Omental fat pad (tissue), 4 donors: ENCODE results near the gene ACSF2. TPM values are rescaled to one million over a fixed set of nuclear protein-coding genes. Genes with fewer than 3 reads are reported as not detected.

ENCODE experiments used
- ATAC-seq: fragments of 150-250 bp; one replicate; pipeline ENCODE4 v1.9.1; 2016; ENCODE audit warnings: mild to moderate bottlenecking, moderate library complexity; ENCODE audit not compliant: low FRiP score
- DNase-seq: peaks from one replicate; pipeline ENCODE4 v3.0.0-alpha.2; 2019; ENCODE audit warnings: low spot score
- CTCF ChIP-seq, 3 donors: fragments of 450-650 bp; IDR thresholded peaks; one replicate each; pipeline ENCODE4 v1.5.1; 2016 to 2017; ENCODE audit warnings: antibody characterized with exemption in 3 of 3, mild to moderate bottlenecking in 3 of 3, moderate library complexity in 2 of 3
- total RNA-seq, 4 donors: library from RNA; depleted of rRNA; stranded (reverse); fragments of >200 nt; gene quantifications; one replicate each; pipeline ENCODE4 v1.1.0, GENCODE V29; 2016

ACSF2 gene
- total RNA-seq, 4 donors from 2014 or later, result 36.6 to 140 (median 65.3) TPM

GRCh38 chr17:50382931-50383330, 43.1 kb upstream of the ACSF2 start:
- TF ChIP-seq CTCF (IDR thresholded peaks at IDR 0.05), result no peak
- no peak for DNase-seq
- peak; percentile 16 for ATAC-seq

GRCh38 chr17:50386510-50386909, 39.5 kb upstream of the ACSF2 start:
- no peak for ATAC-seq
- no peak for TF ChIP-seq CTCF (IDR thresholded peaks at IDR 0.05)
- DNase-seq, result no peak

- TF ChIP-seq CTCF (IDR thresholded peaks at IDR 0.05), result no peak
- DNase-seq, result no peak
- no peak for ATAC-seq
Observed at GRCh38 chr17:50388728-50389127, 37.3 kb upstream of the ACSF2 start.

- TF ChIP-seq CTCF (IDR thresholded peaks at IDR 0.05), result no peak
- no peak for DNase-seq
- ATAC-seq, result no peak
Observed at GRCh38 chr17:50389534-50389933, 36.5 kb upstream of the ACSF2 start.

- ATAC-seq, result no peak
- no peak for DNase-seq
- TF ChIP-seq CTCF (IDR thresholded peaks at IDR 0.05), result no peak
Observed at GRCh38 chr17:50392621-50393020, 33.4 kb upstream of the ACSF2 start.

GRCh38 chr17:50393700-50394099, 32.3 kb upstream of the ACSF2 start:
- no peak for TF ChIP-seq CTCF (IDR thresholded peaks at IDR 0.05)
- no peak for ATAC-seq

GRCh38 chr17:50394711-50395110, 31.3 kb upstream of the ACSF2 start:
- no peak for TF ChIP-seq CTCF (IDR thresholded peaks at IDR 0.05)
- ATAC-seq (no peak), DNase-seq (no peak)

More at GRCh38 chr17:50393700-50394099, 32.3 kb upstream of the ACSF2 start:
- no peak for DNase-seq
